Aorta (tissue), 4 donors: ENCODE data around the gene BCL7B. TPM values are rescaled to one million over a fixed set of nuclear protein-coding genes. Genes with fewer than 3 reads are reported as not detected.

ENCODE experiments used
- polyA plus RNA-seq, 2 donors: library from polyadenylated mRNA; stranded (reverse); fragments of 200-250 nt; gene quantifications; one replicate each; pipeline ENCODE4 v1.2.3, GENCODE V29; 2013
- total RNA-seq, 2 donors: library from RNA; stranded (reverse); fragmentation: NEBNext Ultra II Directional; extraction: Animal tissue kit (Norgen Biotek cat#: 25700); gene quantifications; one replicate each; pipeline ENCODE4 v1.2.1, GENCODE V29; 2021
- donor health status: healthy with polysubstance abuse.
- donor health status: Bipolar disorder and iron deficiency.
- donor health status: DM: no; HTN: no; CAD: no.
- donor health status: DM: yes; HTN: yes; CAD: no.

The BCL7B gene
- total and polyA plus RNA-seq, 4 donors: 45.5 to 92.3 (median 69.5) TPM

Other genes starting within 250 kb of the BCL7B start
- 10 to 100 TPM; 11.8 to 20.3 TPM for gene NSUN5, start 248.9 kb downstream of the BCL7B start, total RNA-seq
- gene NSUN5, start 248.9 kb downstream of the BCL7B start, polyA plus RNA-seq: 10 to 100 TPM; 16.4 to 33.2 TPM
- 1 to 10 TPM in 1 of 2 donors, not detected in 1; 2.2 TPM for gene TRIM50, start 229.6 kb downstream of the BCL7B start, total RNA-seq
- gene TRIM50, start 229.6 kb downstream of the BCL7B start, polyA plus RNA-seq: under 1 TPM in 1 of 2 donors, not detected in 1; 0.38 TPM
- not detected for gene FKBP6, start 229.5 kb downstream of the BCL7B start, total RNA-seq
- under 1 TPM in 1 of 2 donors, not detected in 1; 0.10 TPM for gene FKBP6, start 229.5 kb downstream of the BCL7B start, polyA plus RNA-seq
- under 1 TPM in 1 of 2 donors, not detected in 1; 0.21 TPM for gene FZD9, start 123.9 kb downstream of the BCL7B start, total RNA-seq
- gene FZD9, start 123.9 kb downstream of the BCL7B start, polyA plus RNA-seq: under 1 TPM in 1 of 2 donors, not detected in 1; 0.20 TPM
- 10 to 100 TPM; 49.3 to 60.0 TPM for gene BAZ1B, start 35.4 kb downstream of the BCL7B start, total RNA-seq
- 10 to 100 TPM; 19.1 to 23.9 TPM for gene BAZ1B, start 35.4 kb downstream of the BCL7B start, polyA plus RNA-seq
- gene TBL2, start 20.9 kb upstream of the BCL7B start, total RNA-seq: 10 to 100 TPM; 26.5 to 27.7 TPM
- 10 to 100 TPM; 17.7 to 22.8 TPM for gene TBL2, start 20.9 kb upstream of the BCL7B start, polyA plus RNA-seq
- gene MLXIPL, start 66.8 kb upstream of the BCL7B start, total RNA-seq: 1 to 10 TPM; 2.0 to 4.5 TPM
- 10 to 100 TPM in 1 of 2 donors, under 1 TPM in 1; 0.23 to 13.5 TPM for gene MLXIPL, start 66.8 kb upstream of the BCL7B start, polyA plus RNA-seq
- gene VPS37D, start 110.1 kb upstream of the BCL7B start, total RNA-seq: 1 to 10 TPM; 1.5 to 1.8 TPM
- gene VPS37D, start 110.1 kb upstream of the BCL7B start, polyA plus RNA-seq: 1 to 10 TPM in 1 of 2 donors, under 1 TPM in 1; 0.88 to 2.3 TPM
- 1 to 10 TPM; 6.7 to 7.8 TPM for gene DNAJC30, start 125.8 kb upstream of the BCL7B start, total RNA-seq
- 1 to 10 TPM; 4.5 to 5.1 TPM for gene DNAJC30, start 125.8 kb upstream of the BCL7B start, polyA plus RNA-seq
- gene BUD23, start 125.9 kb upstream of the BCL7B start, total RNA-seq: 10 to 100 TPM; 39.0 to 39.6 TPM
- 10 to 100 TPM; 48.1 to 60.7 TPM for gene BUD23, start 125.9 kb upstream of the BCL7B start, polyA plus RNA-seq
- gene STX1A, start 162.0 kb upstream of the BCL7B start, total RNA-seq: 10 to 100 TPM; 10.2 to 14.7 TPM
- gene STX1A, start 162.0 kb upstream of the BCL7B start, polyA plus RNA-seq: 10 to 100 TPM in 1 of 2 donors, 1 to 10 TPM in 1; 2.6 to 13.4 TPM
- 10 to 100 TPM; 11.2 to 11.4 TPM for gene ABHD11, start 181.1 kb upstream of the BCL7B start, total RNA-seq
- 10 to 100 TPM; 15.3 to 32.5 TPM for gene ABHD11, start 181.1 kb upstream of the BCL7B start, polyA plus RNA-seq
- gene CLDN3, start 212.6 kb upstream of the BCL7B start, total RNA-seq: not detected
- 10 to 100 TPM in 1 of 2 donors, 1 to 10 TPM in 1; 1.3 to 17.4 TPM for gene CLDN3, start 212.6 kb upstream of the BCL7B start, polyA plus RNA-seq